ENCODE results near the gene CTTNBP2NL.

DNA sequence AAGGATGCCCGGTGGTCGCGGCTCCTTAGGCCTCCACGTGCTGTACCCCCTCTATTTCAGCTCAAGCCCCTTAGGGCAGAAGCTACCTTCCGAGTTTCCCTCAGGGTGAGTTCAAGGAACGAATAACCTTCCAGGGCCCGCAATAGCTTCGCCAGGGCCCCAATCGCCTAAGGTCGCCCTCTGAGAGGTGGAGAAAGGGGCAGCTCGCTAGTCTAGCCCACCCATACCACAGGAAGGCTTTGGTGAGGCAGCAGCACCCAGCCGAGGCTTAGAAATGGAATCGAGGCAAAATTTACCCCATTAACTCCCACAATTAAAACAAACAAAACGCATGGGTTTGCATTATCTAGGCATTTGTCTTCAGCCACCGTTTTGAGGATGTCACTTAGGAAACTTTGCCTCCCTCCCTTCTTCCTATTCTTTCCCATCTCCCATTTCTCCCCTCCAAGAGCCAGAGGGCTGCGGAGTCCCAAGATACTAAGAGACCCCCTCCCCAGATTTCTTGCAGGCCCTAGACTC lies 113.7 kb downstream of the CTTNBP2NL start:
- TF ChIP-seq EP300 (IDR thresholded peaks at IDR 0.05; ENCODE audit: low read depth) (no peak), POLR2A (IDR thresholded peaks at IDR 0.05) (no peak), POLR2AphosphoS5 (IDR thresholded peaks at IDR 0.05) (no peak)
- TF ChIP-seq, protein P1, sequence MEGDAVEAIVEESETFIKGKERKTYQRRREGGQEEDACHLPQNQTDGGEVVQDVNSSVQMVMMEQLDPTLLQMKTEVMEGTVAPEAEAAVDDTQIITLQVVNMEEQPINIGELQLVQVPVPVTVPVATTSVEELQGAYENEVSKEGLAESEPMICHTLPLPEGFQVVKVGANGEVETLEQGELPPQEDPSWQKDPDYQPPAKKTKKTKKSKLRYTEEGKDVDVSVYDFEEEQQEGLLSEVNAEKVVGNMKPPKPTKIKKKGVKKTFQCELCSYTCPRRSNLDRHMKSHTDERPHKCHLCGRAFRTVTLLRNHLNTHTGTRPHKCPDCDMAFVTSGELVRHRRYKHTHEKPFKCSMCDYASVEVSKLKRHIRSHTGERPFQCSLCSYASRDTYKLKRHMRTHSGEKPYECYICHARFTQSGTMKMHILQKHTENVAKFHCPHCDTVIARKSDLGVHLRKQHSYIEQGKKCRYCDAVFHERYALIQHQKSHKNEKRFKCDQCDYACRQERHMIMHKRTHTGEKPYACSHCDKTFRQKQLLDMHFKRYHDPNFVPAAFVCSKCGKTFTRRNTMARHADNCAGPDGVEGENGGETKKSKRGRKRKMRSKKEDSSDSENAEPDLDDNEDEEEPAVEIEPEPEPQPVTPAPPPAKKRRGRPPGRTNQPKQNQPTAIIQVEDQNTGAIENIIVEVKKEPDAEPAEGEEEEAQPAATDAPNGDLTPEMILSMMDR (IDR thresholded peaks at IDR 0.05), result no peak
